K562 treated with DMSO at 1 percent for 4 hours (cell line): Measurements from ENCODE around the gene POLDIP3. TPM values are rescaled to one million over a fixed set of nuclear protein-coding genes. Genes with fewer than 3 reads are reported as not detected.

ENCODE experiments used
- total RNA-seq: library from RNA; unstranded; fragments of 300-600 nt; gene quantifications from 2 replicates; pipeline ENCODE4 v1.2.3, GENCODE V29; 2022; ENCODE audit not compliant: insufficient read depth

POLDIP3 gene, protein sequence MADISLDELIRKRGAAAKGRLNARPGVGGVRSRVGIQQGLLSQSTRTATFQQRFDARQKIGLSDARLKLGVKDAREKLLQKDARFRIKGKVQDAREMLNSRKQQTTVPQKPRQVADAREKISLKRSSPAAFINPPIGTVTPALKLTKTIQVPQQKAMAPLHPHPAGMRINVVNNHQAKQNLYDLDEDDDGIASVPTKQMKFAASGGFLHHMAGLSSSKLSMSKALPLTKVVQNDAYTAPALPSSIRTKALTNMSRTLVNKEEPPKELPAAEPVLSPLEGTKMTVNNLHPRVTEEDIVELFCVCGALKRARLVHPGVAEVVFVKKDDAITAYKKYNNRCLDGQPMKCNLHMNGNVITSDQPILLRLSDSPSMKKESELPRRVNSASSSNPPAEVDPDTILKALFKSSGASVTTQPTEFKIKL
- 25.6 and 29.5 TPM in 2 replicates for total RNA-seq

DNA sequence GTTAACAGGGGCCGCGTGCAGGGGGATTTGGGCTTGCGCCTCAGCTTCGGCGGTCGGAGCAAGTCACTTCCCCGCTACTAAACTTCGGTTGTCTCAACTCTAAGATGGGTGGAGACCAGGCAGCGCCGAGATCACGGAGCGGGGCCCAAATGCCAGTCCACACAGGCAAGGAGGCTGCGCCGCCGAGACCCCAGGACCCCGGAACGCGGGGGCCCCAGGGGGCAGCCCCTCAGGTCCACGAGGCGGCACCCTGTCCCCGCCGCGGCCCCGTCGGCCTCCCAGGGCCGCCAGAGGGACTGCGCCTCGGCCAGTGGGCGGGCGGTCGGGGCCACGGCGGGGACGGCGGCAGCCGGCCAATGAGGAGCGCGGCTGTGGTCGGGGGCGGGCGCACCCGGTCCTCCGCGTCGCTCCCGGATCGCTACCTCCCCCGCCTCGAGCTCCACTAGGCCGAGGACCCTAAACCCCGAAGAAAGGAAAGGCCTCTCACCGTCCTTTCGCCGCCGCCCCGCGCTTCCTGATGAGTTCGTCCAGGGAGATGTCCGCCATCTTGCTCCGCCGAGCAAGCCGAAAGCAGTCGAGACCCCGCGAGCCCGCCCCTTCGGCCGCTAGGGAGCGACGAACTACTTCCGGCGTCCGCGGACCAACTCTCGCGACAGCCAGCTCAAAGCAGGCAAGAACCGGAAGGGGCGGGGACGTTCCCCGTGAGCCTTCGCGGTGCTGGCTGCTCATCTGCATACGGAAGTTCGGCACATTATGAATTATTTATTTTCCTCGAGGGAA is at the start of gene POLDIP3:
TSS of gene POLDIP3 (minus strand) at position 572 of the 780 bp plus-strand sequence. CDS start at position 546, 26 bp downstream.

DNA sequence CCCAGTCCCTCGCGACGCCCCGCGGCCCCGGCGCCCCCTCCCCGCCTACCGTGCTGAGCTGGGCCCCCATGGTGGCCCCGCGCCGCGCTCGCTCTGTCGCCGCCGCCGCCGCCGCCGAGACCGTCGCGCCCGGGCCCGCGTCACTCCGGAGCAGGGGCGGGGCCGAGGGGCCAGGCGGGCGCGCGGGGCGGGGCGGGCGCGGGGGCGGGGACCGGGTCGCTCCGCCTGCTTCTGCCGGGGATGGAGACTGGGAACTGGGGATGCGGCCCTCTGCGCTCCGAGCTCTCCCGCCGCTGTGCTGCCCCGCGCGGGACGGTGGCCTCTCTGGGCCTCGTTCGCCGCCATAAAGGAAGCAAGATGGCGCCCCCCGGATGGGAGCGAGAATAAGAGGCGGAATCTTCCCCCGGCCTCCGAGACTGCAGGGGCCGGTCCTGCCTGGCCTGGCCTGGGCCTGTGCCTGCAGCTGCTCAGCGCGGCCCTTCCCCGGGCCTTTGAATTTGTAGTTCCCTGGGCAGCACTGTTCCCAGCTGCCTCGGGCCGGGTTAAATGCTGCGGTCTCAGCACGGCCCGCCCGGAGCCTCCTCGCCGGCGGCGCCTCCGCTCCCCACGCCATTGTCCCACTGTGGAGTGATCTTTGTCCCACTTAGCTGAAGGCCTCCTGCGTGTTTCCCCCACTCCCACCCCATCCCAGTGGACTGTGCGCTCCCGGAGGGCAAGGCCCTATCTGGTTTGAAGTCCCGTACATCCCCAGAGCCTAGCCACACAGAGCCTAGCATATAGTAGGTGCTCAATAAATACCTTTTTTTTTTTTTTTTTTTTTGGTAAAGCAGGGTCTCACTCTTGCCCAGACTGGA is 34.8 kb upstream of the POLDIP3 start, which contains the start of gene CYB5R3:
TSS of gene CYB5R3 (minus strand) at position 147 of the 854 bp plus-strand sequence. CDS start at position 70, 77 bp downstream.

DNA sequence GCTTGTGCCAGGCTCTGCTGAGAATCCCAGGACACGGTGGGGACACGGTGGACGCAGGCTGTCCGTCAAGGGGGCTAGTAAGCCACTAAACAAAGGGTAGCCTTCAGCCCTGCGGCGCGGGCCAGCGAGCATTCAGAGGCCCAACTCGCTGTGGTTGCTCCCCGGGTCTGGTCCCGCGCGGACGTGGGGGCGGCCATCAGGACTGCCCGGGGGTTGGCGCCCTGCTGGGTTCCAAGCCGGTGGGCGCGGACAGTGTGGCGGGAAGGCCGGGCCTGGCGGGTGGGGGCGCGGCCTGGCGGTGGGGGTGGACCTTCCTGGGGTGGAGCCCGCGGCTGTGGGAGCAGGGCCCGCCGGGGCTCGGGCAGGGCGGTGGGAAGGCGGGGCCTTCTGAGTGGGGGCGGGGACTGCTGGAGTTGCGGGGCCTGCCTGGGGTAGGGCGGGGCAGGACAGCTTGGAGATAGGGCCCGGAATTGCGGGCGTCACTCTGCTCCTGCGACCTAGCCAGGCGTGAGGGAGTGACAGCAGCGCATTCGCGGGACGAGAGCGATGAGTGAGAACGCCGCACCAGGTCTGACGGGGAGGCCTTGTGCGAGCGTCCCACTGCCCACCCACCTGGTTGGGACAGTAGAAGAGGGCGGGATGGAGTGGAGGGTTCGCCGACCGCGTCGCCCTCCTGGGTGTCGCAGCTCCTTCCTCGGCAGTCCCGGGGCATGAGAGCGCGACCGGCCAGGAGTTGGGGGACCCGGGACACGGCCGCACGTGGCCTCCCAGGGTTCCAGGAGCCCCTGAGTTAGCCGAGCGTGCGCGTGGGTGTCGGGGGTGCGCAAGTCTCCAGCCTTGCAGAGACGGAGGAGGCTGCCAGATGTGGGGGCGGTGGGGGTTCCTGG is 61.0 kb downstream of the POLDIP3 start, which contains the start of gene SERHL2:
TSS of gene SERHL2 (plus strand) at position 482 of the 887 bp plus-strand sequence. CDS start at position 547, 65 bp downstream.

Other genes starting within 250 kb of the POLDIP3 start
- gene NFAM1, start 182.5 kb downstream of the POLDIP3 start, total RNA-seq = 0.13 TPM in 1 of 2 replicates, not detected in the other
- gene RRP7A, start 95.1 kb downstream of the POLDIP3 start, total RNA-seq = 10.9 and 13.7 TPM in 2 replicates
- gene SERHL2, start 60.9 kb downstream of the POLDIP3 start, total RNA-seq = 5.9 and 10.3 TPM in 2 replicates
- not detected in 2 replicates for gene ATP5MGL, start 25.7 kb upstream of the POLDIP3 start, total RNA-seq
- 79.3 and 87.4 TPM in 2 replicates for gene CYB5R3, start 34.5 kb upstream of the POLDIP3 start, total RNA-seq
- gene A4GALT, start 106.0 kb upstream of the POLDIP3 start, total RNA-seq = not detected in 2 replicates
- 19.5 and 23.0 TPM in 2 replicates for gene ARFGAP3, start 242.4 kb upstream of the POLDIP3 start, total RNA-seq